ENCODE results near the gene ADCK1. TPM values are rescaled to one million over a fixed set of nuclear protein-coding genes. Genes with fewer than 3 reads are reported as not detected.
"Not testable (repeated sequence)": the region's sequence is repeated elsewhere in the genome, so short reads cannot be mapped to it uniquely, and the experiment has no call there.

ADCK1 gene
- total RNA-seq, 1 donor from 2014 or later = 10.3 TPM

- TF ChIP-seq CTCF (IDR thresholded peaks at IDR 0.05; ENCODE audit: borderline replicate concordance) = no peak
- H3K36me3 ChIP-seq = peaks cover 24% of the 10 kb centered on the region
- H3K4me3 ChIP-seq = no peak overlapping the region
- no peak overlapping the region for H3K27ac ChIP-seq (replicated peaks)
- peaks cover 27% of the 10 kb centered on the region for H3K4me1 ChIP-seq
- intact Hi-C loops (cut with micrococcal nuclease) = no loop called here
- H3K27me3 ChIP-seq (ENCODE audit: low read depth) = no peaks in the 10 kb centered on the region
- DNase-seq = no peak
- H3K9me3 ChIP-seq (replicated peaks) = peaks cover 11% of the 10 kb centered on the region
Measured at GRCh38 chr14:77886010-77886409, 86.1 kb downstream of the ADCK1 start.

GRCh38 chr14:77888903-77889302 is 89.0 kb downstream of the ADCK1 start:
- Histone ChIP-seq H3K36me3 (peaks cover 24% of the 10 kb centered on the region), H3K4me1 (peaks cover 15% of the 10 kb centered on the region), H3K9me3 (replicated peaks) (peaks cover 11% of the 10 kb centered on the region)
- intact Hi-C loops (cut with micrococcal nuclease); DNase-seq; H3K27ac ChIP-seq (replicated peaks); H3K27me3 ChIP-seq (ENCODE audit: low read depth); H3K4me3 ChIP-seq: not testable (repeated sequence)

GRCh38 chr14:77889971-77890442 is 90.1 kb downstream of the ADCK1 start:
- H3K36me3 ChIP-seq = peaks cover 24% of the 10 kb centered on the region
- intact Hi-C loops (cut with micrococcal nuclease) = no loop called here
- peaks cover 11% of the 10 kb centered on the region for H3K9me3 ChIP-seq (replicated peaks)
- no peaks in the 10 kb centered on the region for H3K27me3 ChIP-seq (ENCODE audit: low read depth)
- peaks cover 14% of the 10 kb centered on the region for H3K4me1 ChIP-seq
- no peak overlapping the region for H3K27ac ChIP-seq (replicated peaks)
- H3K4me3 ChIP-seq = no peak overlapping the region
- no peak for DNase-seq
- no peak for TF ChIP-seq CTCF (IDR thresholded peaks at IDR 0.05; ENCODE audit: borderline replicate concordance)

- Histone ChIP-seq H3K4me3 (no peak overlapping the region), H3K27ac (replicated peaks) (no peak overlapping the region), H3K4me1 (peaks cover 14% of the 10 kb centered on the region), H3K27me3 (ENCODE audit: low read depth) (no peaks in the 10 kb centered on the region), H3K9me3 (replicated peaks) (peaks cover 11% of the 10 kb centered on the region), H3K36me3 (peaks cover 24% of the 10 kb centered on the region)
- intact Hi-C loops (cut with micrococcal nuclease) = no loop called here
- TF ChIP-seq CTCF (IDR thresholded peaks at IDR 0.05; ENCODE audit: borderline replicate concordance) = no peak
- no peak for DNase-seq
Measured at GRCh38 chr14:77890873-77891272, 91.0 kb downstream of the ADCK1 start.

- peak; percentile 26 for DNase-seq
- H3K27ac ChIP-seq (replicated peaks) = peak overlapping the region; percentile 20
Measured at GRCh38 chr14:77892381-77892871, 92.5 kb downstream of the ADCK1 start.

More at GRCh38 chr14:77892381-77892871, 92.5 kb downstream of the ADCK1 start:
- peaks cover 19% of the 10 kb centered on the region for H3K36me3 ChIP-seq
- no peaks in the 10 kb centered on the region for H3K27me3 ChIP-seq (ENCODE audit: low read depth)
- peaks cover 14% of the 10 kb centered on the region for H3K4me1 ChIP-seq
- intact Hi-C loops (cut with micrococcal nuclease) = no loop called here
- H3K9me3 ChIP-seq (replicated peaks) = peaks cover 11% of the 10 kb centered on the region
- no peak overlapping the region for H3K4me3 ChIP-seq
- no peak for TF ChIP-seq CTCF (IDR thresholded peaks at IDR 0.05; ENCODE audit: borderline replicate concordance)

All from left ventricle myocardium inferior (tissue), 1 donor.